GM10248 (cell line): Measurements from ENCODE around the gene SDHAF4.

Source experiments
- CTCF ChIA-PET: fragments of 300-600 bp; sonication (Branson Sonifier 250); formaldehyde crosslinking; extraction: SDS; loops from one replicate; lab custom pipeline; 2021; ENCODE audit warnings: antibody characterized with exemption; lab: Yijun Ruan, JAX
- POLR2A ChIA-PET: fragments of 350-650 bp; sonication (Branson Sonifier 250); formaldehyde crosslinking; extraction: SDS; loops from one replicate; lab custom pipeline; 2020; ENCODE audit warnings: antibody characterized with exemption; lab: Yijun Ruan, JAX
- DNase-seq: peaks from one replicate; pipeline ENCODE4 v3.0.0; 2012; ENCODE audit errors: extremely low spot score
- TF ChIP-seq, protein P1 (sequence below): IDR thresholded peaks from 2 replicates; pipeline ENCODE4 v1.5.1; 2012; ENCODE audit warnings: mild to moderate bottlenecking, low read depth; ENCODE audit errors: extremely low read depth, missing control alignments, control extremely low read depth

The SDHAF4 gene

DNA sequence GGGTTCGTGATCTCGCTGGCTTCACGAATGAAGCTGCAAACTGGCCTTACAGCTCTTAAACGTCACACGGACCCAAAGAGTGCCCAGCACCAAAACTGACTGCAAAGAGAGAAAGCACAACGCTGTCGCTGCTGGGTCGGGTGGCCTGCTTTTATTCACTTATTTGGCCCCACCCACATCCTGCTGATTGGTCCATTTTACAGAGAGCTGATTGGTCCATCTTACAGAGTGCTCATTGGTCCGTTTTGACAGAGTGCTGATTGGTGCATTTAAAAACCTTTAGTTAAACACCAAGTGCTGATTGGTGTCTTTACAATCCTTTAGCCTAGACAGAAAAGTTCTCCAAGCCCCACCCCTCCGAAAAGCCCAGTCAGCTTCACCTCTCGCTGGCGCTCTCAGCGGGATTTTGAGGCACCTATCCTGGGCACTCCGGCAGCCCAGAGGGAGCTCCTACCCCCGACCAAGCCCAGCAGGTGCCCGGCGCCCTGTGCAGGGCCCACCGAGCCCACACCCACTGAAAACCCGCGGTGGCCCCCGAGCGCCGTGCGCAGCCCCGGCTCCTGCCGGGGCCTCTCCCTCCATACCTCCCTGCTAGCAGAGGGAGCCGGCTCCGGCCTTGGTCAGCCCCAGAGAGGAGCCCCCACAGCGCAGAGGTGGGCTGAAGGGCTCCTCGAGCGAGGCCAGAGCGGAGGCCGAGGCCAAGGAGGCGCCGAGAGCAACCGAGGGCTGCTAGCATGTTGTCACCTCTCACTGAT is 60.9 kb downstream of the SDHAF4 start:
- TF ChIP-seq, protein P1, sequence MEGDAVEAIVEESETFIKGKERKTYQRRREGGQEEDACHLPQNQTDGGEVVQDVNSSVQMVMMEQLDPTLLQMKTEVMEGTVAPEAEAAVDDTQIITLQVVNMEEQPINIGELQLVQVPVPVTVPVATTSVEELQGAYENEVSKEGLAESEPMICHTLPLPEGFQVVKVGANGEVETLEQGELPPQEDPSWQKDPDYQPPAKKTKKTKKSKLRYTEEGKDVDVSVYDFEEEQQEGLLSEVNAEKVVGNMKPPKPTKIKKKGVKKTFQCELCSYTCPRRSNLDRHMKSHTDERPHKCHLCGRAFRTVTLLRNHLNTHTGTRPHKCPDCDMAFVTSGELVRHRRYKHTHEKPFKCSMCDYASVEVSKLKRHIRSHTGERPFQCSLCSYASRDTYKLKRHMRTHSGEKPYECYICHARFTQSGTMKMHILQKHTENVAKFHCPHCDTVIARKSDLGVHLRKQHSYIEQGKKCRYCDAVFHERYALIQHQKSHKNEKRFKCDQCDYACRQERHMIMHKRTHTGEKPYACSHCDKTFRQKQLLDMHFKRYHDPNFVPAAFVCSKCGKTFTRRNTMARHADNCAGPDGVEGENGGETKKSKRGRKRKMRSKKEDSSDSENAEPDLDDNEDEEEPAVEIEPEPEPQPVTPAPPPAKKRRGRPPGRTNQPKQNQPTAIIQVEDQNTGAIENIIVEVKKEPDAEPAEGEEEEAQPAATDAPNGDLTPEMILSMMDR = no peak
- no peak for DNase-seq
- ChIA-PET CTCF (interaction anchor here (1.0 kb wide), 1 partner anchor 9 kb away, joined by 3 read pairs; no protein-coding TSS in a partner anchor), POLR2A (no interaction called here)

DNA sequence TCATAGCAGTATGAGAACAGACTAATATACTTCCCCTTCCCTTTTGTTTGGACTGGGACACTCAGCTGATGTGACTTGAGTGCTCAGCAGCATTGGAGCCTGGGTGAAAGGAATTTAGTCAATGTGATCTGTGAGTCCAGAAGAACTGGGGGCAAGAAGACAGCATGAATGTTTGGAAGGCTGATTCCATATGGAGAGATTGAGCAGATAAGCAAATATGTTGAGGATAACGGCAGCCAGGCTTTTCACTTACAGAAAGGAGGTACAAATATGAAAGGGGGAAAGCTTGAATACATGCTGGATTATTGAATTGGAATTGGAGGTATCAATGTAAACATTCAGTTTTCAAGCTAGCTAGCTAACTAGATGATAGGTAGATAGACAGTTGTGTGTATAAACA is 63.2 kb downstream of the SDHAF4 start:
- CTCF ChIA-PET = no interaction called here
- POLR2A ChIA-PET = no interaction called here
- TF ChIP-seq, protein P1 = no peak
- no peak for DNase-seq

DNA sequence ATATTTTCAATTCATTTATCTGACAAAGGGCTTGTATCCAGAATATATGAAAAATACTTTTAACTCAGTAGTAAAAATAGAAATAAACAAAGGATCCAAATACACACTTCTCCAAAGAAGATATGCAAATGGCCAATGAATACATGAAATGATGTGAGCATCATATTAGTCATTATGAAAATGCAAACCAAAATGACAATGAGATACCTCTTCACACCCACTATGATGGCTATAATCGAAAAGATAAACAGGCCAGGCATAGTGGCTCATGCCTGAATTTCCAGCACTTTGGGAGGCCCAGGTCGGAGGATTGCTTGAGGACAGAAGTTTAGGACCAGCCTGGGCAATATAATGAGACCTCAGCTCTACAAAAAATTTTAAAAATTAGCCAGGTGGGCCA is 67.1 kb downstream of the SDHAF4 start:
- POLR2A ChIA-PET = no interaction called here
- no peak for DNase-seq
- CTCF ChIA-PET = interaction anchor here (1.2 kb wide), 1 partner anchor 13 kb away, joined by 4 read pairs; no protein-coding TSS in a partner anchor
- TF ChIP-seq, protein P1 = no peak

DNA sequence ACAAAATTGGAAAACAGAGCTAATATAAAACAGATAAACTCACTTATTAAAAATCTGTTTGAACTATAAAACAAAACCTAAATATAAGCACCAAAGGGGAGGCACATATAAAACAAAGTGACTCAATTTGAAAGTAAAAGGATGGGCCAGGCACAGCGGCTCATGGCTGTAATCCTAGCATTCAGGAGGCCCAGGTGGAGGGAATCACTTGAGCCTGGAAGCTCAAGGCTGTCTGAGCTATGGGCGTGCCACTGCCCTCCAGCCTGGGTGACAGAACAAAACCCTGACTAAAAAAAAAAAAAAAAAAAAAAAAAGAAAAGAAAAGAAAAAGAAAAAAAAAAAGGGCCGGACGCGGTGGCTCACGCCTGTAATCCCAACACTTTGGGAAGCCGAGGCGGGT is 69.9 kb downstream of the SDHAF4 start:
- ChIA-PET POLR2A (no interaction called here), CTCF (interaction anchor here (1.0 to 1.2 kb wide), 2 partner anchors 9 to 15 kb away, joined by 3 read pairs; no protein-coding TSS in a partner anchor)
- DNase-seq = no peak
- TF ChIP-seq, protein P1 = no peak

DNA sequence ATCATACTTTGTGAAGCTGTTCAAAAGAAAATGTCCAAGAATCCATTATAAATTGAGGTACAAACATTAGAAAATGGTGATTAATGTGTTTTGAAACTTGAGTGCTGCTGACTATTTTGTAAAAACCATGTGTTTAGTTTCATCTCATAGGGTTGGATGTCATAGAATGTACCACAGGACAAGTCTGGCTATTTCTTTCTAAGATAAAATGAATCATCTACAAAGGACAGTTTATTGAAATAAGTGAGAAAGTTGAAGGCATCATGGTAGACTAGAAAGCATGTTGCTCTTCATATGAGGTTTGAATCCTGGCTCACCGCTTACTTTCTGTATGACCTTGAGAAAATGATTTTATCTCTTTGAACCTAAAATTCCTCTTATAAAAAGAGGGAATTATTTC is 71.7 kb downstream of the SDHAF4 start:
- ChIA-PET POLR2A (no interaction called here), CTCF (no interaction called here)
- DNase-seq = no peak
- TF ChIP-seq, protein P1 = no peak
